Measurements from ENCODE around the gene DGKQ. TPM values are rescaled to one million over a fixed set of nuclear protein-coding genes. Genes with fewer than 3 reads are reported as not detected.

Gene DGKQ
- total RNA-seq, 3 donors from 2014 or later = 11.2 to 21.5 (median 14.8) TPM

DNA sequence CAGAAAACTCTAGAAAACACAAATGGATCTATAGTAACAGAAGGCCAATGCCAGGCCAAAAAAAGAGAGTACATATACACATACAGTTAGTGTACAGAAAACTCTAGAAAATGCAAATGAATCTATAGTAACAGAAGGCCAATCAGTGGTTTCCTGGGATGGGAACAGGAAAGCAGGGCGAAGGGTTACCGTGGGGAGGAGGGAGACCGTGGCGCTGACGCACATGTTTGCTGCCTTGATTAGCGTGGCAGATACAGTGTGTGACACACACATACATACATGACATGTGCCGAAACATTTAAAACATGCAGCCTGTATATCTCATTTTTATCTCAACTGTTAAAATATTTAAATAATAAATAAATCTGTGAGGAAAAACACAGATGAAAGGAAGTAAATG is 55.9 kb downstream of the DGKQ start:
- H3K36me3 Mint-ChIP-seq (ENCODE audit: insufficient read depth) = peaks cover 21% of the 10 kb centered on the region
- peaks cover 58% of the 10 kb centered on the region for H3K4me1 Mint-ChIP-seq (ENCODE audit: low read depth)
- ATAC-seq (no peak), DNase-seq (no peak)
- no peaks in the 10 kb centered on the region for H3K27me3 Mint-ChIP-seq (ENCODE audit: low read depth)
- no peak overlapping the region for H3K4me3 Mint-ChIP-seq
- peaks cover 4% of the 10 kb centered on the region for H3K9me3 Mint-ChIP-seq

DNA sequence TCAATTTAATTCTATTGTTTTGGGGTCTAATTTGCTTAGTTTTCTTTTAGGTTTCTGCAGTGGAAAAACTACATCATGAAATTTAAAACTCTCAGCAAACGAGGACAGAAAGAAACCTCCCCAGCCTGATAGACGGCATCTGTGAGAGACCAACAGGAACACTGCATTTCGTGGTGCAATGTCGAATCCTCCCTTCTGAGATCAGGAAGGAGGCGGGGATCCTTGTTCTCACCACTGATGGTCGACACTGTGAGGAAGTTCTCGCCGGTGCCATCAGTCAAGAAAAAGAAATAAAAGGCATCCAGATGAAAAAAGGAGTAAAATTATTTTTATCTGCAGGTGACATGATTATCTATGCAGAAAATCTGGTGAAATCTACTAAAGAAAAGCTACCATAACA is 57.8 kb downstream of the DGKQ start:
- ATAC-seq (peak in 1 of 2 donors; percentile 67), DNase-seq (no peak)
- H3K4me3 Mint-ChIP-seq = peak overlapping the region; percentile 66

DNA sequence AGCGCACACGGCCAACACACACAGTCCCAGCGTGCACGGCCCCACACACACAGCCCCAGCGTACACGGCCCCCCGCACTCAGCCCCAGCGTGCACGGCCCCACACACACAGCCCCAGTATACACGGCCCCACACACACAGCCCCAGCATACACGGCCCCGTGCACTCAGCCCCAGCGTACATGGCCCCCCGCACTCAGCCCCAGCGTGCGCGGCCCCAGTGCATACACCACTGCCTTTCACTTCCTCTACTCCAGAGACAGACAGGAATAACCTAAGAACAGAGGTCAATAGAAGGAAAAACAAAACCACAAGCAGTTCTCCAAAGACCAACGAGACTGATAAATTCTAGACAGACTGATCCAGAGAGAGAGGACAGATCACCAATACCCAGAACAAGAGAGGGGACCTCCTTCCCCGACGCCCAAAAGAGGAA is 58.3 kb downstream of the DGKQ start:
- Mint-ChIP-seq H3K9me3 (peaks cover 4% of the 10 kb centered on the region), H3K4me1 (ENCODE audit: low read depth) (peaks cover 43% of the 10 kb centered on the region), H3K27me3 (ENCODE audit: low read depth) (no peaks in the 10 kb centered on the region), H3K36me3 (ENCODE audit: insufficient read depth) (peaks cover 25% of the 10 kb centered on the region), H3K4me3 (peak overlapping the region; percentile 66)
- DNase-seq (no peak), ATAC-seq (peak in 1 of 2 donors; percentile 48)

More for the DNA sequence above, 57.8 kb downstream of the DGKQ start:
- Mint-ChIP-seq H3K36me3 (ENCODE audit: insufficient read depth) (peaks cover 27% of the 10 kb centered on the region), H3K9me3 (peaks cover 4% of the 10 kb centered on the region), H3K4me1 (ENCODE audit: low read depth) (peaks cover 46% of the 10 kb centered on the region), H3K27me3 (ENCODE audit: low read depth) (no peaks in the 10 kb centered on the region)

DNA sequence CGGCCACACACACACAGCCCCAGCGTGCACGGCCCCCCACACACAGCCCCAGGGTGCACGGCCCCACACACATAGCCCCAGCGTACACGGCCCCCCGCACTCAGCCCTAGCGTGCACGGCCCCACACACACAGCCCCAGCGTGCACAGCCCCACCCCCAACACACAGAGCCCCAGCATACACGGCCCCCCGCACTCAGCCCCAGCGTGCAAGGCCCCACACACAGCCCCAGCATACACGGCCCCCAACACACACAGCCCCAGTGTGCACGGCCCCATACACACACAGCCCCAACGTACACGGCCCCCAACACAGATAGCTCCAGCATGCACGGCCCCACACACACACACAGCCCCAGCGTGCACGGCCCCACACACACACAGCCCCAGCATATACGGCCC is 58.8 kb downstream of the DGKQ start:
- H3K9me3 Mint-ChIP-seq = peaks cover 4% of the 10 kb centered on the region
- no peak for ATAC-seq
- no peak for DNase-seq
- H3K27me3 Mint-ChIP-seq (ENCODE audit: low read depth) = no peaks in the 10 kb centered on the region
- H3K4me1 Mint-ChIP-seq (ENCODE audit: low read depth) = peaks cover 40% of the 10 kb centered on the region
- H3K36me3 Mint-ChIP-seq (ENCODE audit: insufficient read depth) = peaks cover 23% of the 10 kb centered on the region
- H3K4me3 Mint-ChIP-seq = no peak overlapping the region

DNA sequence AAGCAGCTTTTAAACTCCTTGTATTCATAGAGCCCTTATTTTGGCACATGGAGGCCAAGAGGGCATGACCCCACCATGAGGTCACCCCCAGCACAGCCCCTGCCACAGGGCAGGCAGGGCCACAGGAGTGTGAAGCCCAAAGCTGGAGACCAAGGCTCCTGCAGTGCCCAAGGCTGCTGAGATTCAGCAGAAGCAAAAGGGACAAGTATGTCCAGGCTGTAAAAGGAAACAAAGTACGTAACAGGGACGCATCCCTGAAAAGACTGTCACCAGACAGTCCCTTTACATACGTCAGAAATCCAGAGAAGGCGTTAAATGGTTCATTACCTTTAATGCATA is 60.1 kb downstream of the DGKQ start:
- DNase-seq = no peak
- ATAC-seq = no peak
- Mint-ChIP-seq H3K27me3 (ENCODE audit: low read depth) (no peaks in the 10 kb centered on the region), H3K4me1 (ENCODE audit: low read depth) (peaks cover 34% of the 10 kb centered on the region), H3K9me3 (peaks cover 3% of the 10 kb centered on the region), H3K36me3 (ENCODE audit: insufficient read depth) (peaks cover 20% of the 10 kb centered on the region), H3K4me3 (no peak overlapping the region)

DNA sequence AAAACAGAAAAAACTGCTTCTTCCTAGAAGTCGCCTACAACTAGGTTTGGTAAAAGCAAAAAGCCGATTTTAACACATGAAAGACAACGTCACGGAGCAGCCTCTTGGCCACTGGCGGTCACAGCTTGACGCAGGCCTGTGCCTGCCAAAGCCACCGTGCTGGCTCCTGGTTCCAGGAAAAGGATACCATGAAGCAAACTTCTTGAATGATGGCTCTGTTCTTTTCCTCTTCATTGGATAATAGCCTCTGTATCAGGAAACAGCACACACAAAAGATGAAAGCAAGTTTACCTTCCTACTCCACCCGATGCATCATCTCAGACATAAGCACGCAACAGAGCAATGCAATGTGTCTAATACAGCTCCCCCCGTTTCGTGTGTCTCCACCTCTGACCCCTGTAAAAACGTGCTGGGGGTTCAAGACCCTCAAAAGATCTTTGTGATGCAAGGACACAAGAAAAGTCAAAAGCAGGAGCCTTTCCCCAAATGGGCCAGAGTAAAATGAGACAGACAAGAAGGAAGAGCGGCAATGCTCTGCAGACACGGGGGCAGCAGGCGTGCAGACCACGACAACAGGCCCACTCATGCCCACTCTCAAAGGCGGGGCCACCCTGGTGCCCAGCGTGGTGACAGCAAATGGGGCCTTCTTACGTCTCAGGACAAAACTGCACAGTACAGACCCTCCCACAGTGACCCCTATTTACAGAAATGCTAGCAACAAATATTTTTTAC is 60.7 kb downstream of the DGKQ start:
- Mint-ChIP-seq H3K27me3 (ENCODE audit: low read depth) (no peaks in the 10 kb centered on the region), H3K9me3 (no peaks in the 10 kb centered on the region), H3K36me3 (ENCODE audit: insufficient read depth) (peaks cover 15% of the 10 kb centered on the region), H3K4me3 (no peak overlapping the region), H3K4me1 (ENCODE audit: low read depth) (peaks cover 29% of the 10 kb centered on the region)
- no peak for DNase-seq
- no peak for ATAC-seq

DNA sequence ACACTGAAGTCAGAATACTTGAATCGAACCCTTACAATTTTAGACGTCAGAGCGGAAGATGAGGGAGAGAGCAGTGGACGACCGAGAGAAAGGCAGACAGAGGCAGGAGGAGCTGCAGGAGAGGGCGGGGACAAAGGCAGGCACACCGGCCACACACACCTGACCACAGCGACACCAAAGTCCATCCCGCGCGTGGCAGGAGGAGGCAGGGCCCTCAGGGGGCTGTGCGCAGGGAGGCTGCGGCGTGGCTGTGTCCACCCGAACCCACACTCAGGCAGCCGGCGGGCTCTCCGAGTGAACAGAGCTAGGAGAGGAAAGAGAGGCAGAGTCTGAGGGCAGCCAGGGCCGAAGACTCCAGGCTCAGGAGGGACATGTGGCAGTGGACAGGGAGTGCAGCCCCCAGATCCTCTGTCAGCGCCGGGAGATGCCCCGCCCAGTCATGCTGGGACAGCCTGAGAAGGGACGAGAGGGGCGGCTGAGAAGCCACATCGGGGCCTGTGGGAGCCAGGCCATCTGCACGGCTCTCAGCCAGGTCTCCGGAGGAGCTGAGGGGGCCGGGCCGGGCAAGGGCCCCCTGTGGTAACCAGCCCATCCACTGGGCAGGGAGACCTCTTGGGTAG is 61.4 kb downstream of the DGKQ start:
- DNase-seq = no peak
- Mint-ChIP-seq H3K4me1 (ENCODE audit: low read depth) (peaks cover 24% of the 10 kb centered on the region), H3K9me3 (no peaks in the 10 kb centered on the region), H3K36me3 (ENCODE audit: insufficient read depth) (peaks cover 14% of the 10 kb centered on the region), H3K27me3 (ENCODE audit: low read depth) (no peaks in the 10 kb centered on the region), H3K4me3 (no peak overlapping the region)
- no peak for ATAC-seq

DNA sequence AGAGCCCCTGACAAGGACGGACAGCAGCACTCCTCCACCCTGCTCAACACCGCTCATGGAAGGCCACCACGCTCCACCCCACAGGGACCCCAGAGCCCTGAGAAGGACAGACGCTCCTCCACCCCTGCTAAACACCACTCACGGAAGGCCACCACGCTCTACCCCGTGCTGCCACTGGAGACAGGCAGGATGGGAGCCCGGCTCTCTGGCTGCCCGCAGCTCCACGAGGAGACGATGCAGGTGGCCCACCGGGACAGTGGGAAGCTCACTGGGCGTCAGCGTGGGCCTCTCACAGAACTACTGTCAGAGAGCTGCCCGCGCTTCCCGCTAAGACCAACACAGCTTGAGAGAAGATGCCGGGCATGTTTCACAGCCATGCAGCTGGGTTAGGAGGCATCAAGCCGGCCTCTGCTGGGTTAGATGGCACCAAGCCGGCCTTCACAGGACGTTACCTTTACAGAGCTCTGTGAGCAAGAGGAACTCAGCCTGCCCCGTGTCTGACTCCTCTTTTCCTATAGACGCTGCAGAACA is 62.1 kb downstream of the DGKQ start:
- ATAC-seq = no peak
- no peaks in the 10 kb centered on the region for H3K9me3 Mint-ChIP-seq
- peaks cover 19% of the 10 kb centered on the region for H3K36me3 Mint-ChIP-seq (ENCODE audit: insufficient read depth)
- no peak for DNase-seq
- H3K4me1 Mint-ChIP-seq (ENCODE audit: low read depth) = peaks cover 17% of the 10 kb centered on the region
- H3K4me3 Mint-ChIP-seq = no peak overlapping the region
- H3K27me3 Mint-ChIP-seq (ENCODE audit: low read depth) = no peaks in the 10 kb centered on the region

DNA sequence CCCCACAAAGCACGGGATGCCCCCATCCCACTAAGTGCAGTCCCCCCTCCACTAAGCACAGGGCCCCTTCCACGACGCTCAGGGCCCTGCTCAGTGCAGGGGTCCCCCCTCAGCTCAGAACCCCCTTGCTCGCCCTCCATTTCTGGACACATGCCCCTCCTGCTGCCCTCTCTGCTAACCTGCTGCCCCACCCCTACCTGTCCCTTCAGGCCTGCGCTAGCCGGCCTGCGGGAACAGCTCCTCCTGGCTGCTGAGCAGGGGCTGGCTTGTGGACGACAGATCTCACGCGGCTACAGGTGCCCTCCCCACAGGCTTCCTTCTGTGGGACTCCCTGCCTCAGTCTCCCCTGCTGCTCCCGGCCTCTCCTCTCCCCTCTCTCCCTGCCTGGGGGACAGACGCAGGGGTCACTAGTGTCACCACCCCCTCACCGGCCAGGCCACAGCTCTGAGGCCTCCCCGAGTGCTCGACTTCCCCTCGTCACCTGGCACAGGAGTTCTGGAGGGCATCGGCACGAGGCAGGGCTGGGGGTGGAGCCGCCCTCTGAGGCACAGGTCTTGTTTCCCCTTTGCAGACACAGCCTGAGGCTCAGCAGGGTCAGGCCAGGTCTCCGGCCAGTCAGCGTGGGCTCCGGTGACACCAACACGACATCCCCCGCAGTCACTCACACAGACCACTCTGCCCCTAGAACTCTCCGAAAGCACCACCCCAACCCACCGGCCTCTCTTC is 62.8 kb downstream of the DGKQ start:
- no peak overlapping the region for H3K4me3 Mint-ChIP-seq
- ATAC-seq (no peak), DNase-seq (no peak)
- peaks cover 9% of the 10 kb centered on the region for H3K4me1 Mint-ChIP-seq (ENCODE audit: low read depth)
- H3K27me3 Mint-ChIP-seq (ENCODE audit: low read depth) = no peaks in the 10 kb centered on the region
- peaks cover 21% of the 10 kb centered on the region for H3K36me3 Mint-ChIP-seq (ENCODE audit: insufficient read depth)
- H3K9me3 Mint-ChIP-seq = no peaks in the 10 kb centered on the region

DNA sequence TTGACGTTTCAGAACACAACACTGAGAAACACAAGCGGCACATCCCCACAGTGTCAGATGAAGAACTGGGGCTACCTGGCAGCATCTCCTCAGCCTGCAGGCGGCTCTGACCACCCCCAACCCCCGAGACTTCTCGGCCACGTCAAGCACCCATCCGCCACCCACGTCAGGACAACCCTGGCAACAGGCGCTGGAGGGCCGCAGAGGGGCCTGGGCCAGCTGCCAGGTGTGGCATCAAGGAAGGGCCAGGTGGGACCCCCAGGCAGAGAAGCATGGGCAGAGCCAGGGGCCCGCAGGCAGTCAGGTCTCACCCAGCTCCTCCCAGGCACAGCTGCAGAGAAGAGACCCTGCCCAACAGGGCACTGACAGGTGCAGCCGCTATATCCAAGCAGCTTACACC is 63.5 kb downstream of the DGKQ start:
- peaks cover 23% of the 10 kb centered on the region for H3K36me3 Mint-ChIP-seq (ENCODE audit: insufficient read depth)
- H3K4me1 Mint-ChIP-seq (ENCODE audit: low read depth) = peaks cover 2% of the 10 kb centered on the region
- H3K4me3 Mint-ChIP-seq = no peak overlapping the region
- DNase-seq (no peak), ATAC-seq (no peak)
- no peaks in the 10 kb centered on the region for H3K9me3 Mint-ChIP-seq
- H3K27me3 Mint-ChIP-seq (ENCODE audit: low read depth) = no peaks in the 10 kb centered on the region

DNA sequence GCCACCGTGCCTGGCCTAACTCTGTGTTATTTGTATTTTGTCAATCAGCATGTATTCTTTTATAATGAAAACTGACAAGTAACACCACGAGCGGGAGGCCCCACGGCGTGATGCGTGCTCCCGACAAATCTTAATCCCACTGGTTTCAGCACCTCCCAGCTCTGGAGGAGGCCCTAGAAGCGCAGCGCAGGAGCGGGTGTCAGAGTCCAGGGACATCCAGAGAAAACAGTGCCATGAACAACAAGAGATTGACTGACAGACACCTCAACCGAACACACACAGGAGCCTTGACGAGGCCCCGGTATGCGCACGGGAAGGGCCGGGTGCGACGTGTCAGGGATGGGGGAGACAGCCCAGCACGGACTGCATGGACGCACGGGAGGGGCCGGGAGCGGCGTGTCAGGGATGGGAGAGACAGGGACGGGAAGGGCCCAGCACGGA is 64.2 kb downstream of the DGKQ start:
- ATAC-seq (no peak), DNase-seq (no peak)
- Mint-ChIP-seq H3K27me3 (ENCODE audit: low read depth) (no peaks in the 10 kb centered on the region), H3K4me3 (no peak overlapping the region), H3K4me1 (ENCODE audit: low read depth) (no peaks in the 10 kb centered on the region), H3K36me3 (ENCODE audit: insufficient read depth) (peaks cover 24% of the 10 kb centered on the region), H3K9me3 (no peaks in the 10 kb centered on the region)

Other genes starting within 250 kb of the DGKQ start
- gene CPLX1, start 147.4 kb downstream of the DGKQ start, total RNA-seq = 1 to 10 TPM in 1 of 3 donors, under 1 TPM in 2; 0.50 to 1.0 (median 0.58) TPM
- gene GAK, start 41.3 kb downstream of the DGKQ start, total RNA-seq = 100 to 1,000 TPM; 140 to 161 (median 148) TPM
- 10 to 100 TPM; 12.5 to 15.6 (median 14.7) TPM for gene TMEM175, start 41.1 kb downstream of the DGKQ start, total RNA-seq
- gene IDUA, start 13.5 kb upstream of the DGKQ start, total RNA-seq = 10 to 100 TPM; 13.5 to 18.3 (median 14.4) TPM
- under 1 TPM in 1 of 3 donors, not detected in 2; 0.05 TPM for gene SLC26A1, start 19.8 kb upstream of the DGKQ start, total RNA-seq
- gene FGFRL1, start 38.1 kb upstream of the DGKQ start, total RNA-seq = 10 to 100 TPM; 20.4 to 29.6 (median 20.6) TPM
- 1 to 10 TPM in 1 of 3 donors, under 1 TPM in 2; 0.79 to 2.9 (median 0.84) TPM for gene RNF212, start 140.0 kb upstream of the DGKQ start, total RNA-seq
- 1 to 10 TPM; 1.4 to 2.1 (median 2.1) TPM for gene SPON2, start 199.0 kb upstream of the DGKQ start, total RNA-seq